ENCODE results near the gene CFAP69.

DNA sequence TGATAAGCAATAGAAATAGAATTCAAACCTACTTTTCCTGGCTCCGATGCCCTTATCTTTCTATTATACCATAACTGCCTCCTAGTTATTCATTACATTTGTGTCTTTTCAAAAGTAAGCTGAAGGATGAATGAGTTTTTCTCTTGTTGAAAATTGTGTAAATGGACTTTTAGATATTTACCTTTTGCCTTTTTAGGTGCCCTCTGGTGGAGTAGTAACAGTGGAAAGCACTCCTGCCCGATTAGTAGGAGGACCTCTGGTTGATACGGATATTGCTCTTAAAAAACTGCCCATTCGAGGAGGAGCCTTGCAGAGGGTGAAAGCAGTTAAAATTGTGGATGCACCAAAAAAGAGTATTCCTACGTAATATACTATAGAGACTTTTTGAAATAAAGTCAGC lies 64.9 kb downstream of the CFAP69 start:
- TF ChIP-seq POLR2A (IDR thresholded peaks at IDR 0.05; ENCODE audit: control extremely low read depth in 1 of 2, low read depth in 2 of 2, low read length in 2 of 2): no peak
- TF ChIP-seq CTBP2 (IDR thresholded peaks at IDR 0.05; ENCODE audit: borderline replicate concordance, insufficient read depth, insufficient read length, low read length): no peak
- TF ChIP-seq, protein P1, sequence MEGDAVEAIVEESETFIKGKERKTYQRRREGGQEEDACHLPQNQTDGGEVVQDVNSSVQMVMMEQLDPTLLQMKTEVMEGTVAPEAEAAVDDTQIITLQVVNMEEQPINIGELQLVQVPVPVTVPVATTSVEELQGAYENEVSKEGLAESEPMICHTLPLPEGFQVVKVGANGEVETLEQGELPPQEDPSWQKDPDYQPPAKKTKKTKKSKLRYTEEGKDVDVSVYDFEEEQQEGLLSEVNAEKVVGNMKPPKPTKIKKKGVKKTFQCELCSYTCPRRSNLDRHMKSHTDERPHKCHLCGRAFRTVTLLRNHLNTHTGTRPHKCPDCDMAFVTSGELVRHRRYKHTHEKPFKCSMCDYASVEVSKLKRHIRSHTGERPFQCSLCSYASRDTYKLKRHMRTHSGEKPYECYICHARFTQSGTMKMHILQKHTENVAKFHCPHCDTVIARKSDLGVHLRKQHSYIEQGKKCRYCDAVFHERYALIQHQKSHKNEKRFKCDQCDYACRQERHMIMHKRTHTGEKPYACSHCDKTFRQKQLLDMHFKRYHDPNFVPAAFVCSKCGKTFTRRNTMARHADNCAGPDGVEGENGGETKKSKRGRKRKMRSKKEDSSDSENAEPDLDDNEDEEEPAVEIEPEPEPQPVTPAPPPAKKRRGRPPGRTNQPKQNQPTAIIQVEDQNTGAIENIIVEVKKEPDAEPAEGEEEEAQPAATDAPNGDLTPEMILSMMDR (IDR thresholded peaks at IDR 0.05; ENCODE audit: control extremely low read depth in 1 of 3, insufficient read depth in 1 of 3, low read depth in 1 of 3, low read length in 3 of 3): 0 out of 4 replicates have a peak, but pooled peaks of 1 of the 3 experiments have one; percentile 6
- TF ChIP-seq ZNF274 (IDR thresholded peaks at IDR 0.05; ENCODE audit: borderline replicate concordance, extremely low read depth, low read length): no peak
- TF ChIP-seq, protein P2, sequence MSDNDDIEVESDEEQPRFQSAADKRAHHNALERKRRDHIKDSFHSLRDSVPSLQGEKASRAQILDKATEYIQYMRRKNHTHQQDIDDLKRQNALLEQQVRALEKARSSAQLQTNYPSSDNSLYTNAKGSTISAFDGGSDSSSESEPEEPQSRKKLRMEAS (IDR thresholded peaks at IDR 0.05): no peak
